HEK293 (cell line): ENCODE measurements around the gene TLE6.

Source experiments
- ZFP37 ChIP-seq: fragments of 450-650 bp; formaldehyde crosslinking; IDR thresholded peaks from 2 replicates; pipeline ENCODE4 v1.5.1; 2016; ENCODE audit warnings: missing biosample characterization, missing genetic modification characterization
- ZNF138 ChIP-seq: fragments of 450-650 bp; formaldehyde crosslinking; IDR thresholded peaks from 2 replicates; pipeline ENCODE4 v1.5.1; 2016; ENCODE audit warnings: missing biosample characterization, missing genetic modification characterization, borderline replicate concordance
- ZNF248 ChIP-seq: fragments of 450-650 bp; formaldehyde crosslinking; IDR thresholded peaks from 2 replicates; pipeline ENCODE4 v1.5.1; 2017; ENCODE audit warnings: missing biosample characterization, missing genetic modification characterization
- ZNF433 ChIP-seq: fragments of 450-650 bp; formaldehyde crosslinking; IDR thresholded peaks from 2 replicates; pipeline ENCODE4 v1.5.1; 2016; ENCODE audit warnings: missing biosample characterization, missing genetic modification characterization, low read depth
- TF ChIP-seq, protein P1 (sequence below): fragments of 450-650 bp; formaldehyde crosslinking; IDR thresholded peaks from 2 replicates; pipeline ENCODE4 v1.5.1; 2016; ENCODE audit warnings: missing biosample characterization, missing genetic modification characterization
- TF ChIP-seq, protein P2 (sequence below): fragments of 450-650 bp; formaldehyde crosslinking; conservative IDR thresholded peaks from 2 replicates; pipeline ENCODE4 v1.5.1; 2016; ENCODE audit warnings: low read depth, missing biosample characterization, missing genetic modification characterization
- TF ChIP-seq, protein P3 (sequence below): fragments of 450-650 bp; formaldehyde crosslinking; IDR thresholded peaks from 2 replicates; pipeline ENCODE4 v1.5.1; 2016; ENCODE audit warnings: missing biosample characterization, missing genetic modification characterization, low read depth

DNA sequence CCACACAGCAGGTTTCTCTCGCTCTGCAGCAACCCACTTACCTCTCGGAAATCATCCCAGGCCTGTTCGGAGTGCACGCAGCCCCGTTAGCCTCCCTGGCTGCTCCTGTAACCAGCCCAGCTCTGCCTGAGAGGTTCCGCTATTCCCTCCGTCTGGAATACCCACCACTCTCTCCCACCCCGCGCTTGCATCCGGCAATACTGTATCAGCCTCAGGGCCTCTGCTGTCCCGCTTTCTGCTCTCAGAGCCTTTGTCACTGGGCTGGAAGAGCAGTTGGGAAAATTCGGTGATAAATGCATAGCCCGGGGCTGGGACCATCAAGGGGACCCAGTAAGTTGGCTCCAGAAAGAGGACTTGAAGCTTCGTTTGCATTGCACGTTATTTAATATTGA is 759 bp upstream of the TLE6 start:
- TF ChIP-seq, protein P1, sequence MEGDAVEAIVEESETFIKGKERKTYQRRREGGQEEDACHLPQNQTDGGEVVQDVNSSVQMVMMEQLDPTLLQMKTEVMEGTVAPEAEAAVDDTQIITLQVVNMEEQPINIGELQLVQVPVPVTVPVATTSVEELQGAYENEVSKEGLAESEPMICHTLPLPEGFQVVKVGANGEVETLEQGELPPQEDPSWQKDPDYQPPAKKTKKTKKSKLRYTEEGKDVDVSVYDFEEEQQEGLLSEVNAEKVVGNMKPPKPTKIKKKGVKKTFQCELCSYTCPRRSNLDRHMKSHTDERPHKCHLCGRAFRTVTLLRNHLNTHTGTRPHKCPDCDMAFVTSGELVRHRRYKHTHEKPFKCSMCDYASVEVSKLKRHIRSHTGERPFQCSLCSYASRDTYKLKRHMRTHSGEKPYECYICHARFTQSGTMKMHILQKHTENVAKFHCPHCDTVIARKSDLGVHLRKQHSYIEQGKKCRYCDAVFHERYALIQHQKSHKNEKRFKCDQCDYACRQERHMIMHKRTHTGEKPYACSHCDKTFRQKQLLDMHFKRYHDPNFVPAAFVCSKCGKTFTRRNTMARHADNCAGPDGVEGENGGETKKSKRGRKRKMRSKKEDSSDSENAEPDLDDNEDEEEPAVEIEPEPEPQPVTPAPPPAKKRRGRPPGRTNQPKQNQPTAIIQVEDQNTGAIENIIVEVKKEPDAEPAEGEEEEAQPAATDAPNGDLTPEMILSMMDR (tag by site-specific recombination): no peak
- TF ChIP-seq ZNF248 (tag by site-specific recombination) (no peak), ZFP37 (tag by site-specific recombination) (no peak), ZNF433 (tag by site-specific recombination) (no peak), ZNF138 (no peak)
- TF ChIP-seq, protein P2, sequence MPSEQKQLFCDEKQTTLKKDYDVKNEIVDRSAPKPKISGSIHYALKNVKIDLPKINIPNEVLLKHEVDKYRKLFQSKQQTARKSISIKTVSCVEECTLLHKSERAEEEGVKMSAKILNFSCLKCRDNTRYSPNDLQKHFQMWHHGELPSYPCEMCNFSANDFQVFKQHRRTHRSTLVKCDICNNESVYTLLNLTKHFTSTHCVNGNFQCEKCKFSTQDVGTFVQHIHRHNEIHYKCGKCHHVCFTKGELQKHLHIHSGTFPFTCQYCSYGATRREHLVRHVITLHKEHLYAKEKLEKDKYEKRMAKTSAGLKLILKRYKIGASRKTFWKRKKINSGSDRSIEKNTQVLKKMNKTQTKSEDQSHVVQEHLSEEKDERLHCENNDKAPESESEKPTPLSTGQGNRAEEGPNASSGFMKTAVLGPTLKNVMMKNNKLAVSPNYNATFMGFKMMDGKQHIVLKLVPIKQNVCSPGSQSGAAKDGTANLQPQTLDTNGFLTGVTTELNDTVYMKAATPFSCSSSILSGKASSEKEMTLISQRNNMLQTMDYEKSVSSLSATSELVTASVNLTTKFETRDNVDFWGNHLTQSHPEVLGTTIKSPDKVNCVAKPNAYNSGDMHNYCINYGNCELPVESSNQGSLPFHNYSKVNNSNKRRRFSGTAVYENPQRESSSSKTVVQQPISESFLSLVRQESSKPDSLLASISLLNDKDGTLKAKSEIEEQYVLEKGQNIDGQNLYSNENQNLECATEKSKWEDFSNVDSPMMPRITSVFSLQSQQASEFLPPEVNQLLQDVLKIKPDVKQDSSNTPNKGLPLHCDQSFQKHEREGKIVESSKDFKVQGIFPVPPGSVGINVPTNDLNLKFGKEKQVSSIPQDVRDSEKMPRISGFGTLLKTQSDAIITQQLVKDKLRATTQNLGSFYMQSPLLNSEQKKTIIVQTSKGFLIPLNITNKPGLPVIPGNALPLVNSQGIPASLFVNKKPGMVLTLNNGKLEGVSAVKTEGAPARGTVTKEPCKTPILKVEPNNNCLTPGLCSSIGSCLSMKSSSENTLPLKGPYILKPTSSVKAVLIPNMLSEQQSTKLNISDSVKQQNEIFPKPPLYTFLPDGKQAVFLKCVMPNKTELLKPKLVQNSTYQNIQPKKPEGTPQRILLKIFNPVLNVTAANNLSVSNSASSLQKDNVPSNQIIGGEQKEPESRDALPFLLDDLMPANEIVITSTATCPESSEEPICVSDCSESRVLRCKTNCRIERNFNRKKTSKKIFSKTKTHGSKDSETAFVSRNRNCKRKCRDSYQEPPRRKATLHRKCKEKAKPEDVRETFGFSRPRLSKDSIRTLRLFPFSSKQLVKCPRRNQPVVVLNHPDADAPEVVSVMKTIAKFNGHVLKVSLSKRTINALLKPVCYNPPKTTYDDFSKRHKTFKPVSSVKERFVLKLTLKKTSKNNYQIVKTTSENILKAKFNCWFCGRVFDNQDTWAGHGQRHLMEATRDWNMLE (tag by site-specific recombination): no peak
- TF ChIP-seq, protein P3, sequence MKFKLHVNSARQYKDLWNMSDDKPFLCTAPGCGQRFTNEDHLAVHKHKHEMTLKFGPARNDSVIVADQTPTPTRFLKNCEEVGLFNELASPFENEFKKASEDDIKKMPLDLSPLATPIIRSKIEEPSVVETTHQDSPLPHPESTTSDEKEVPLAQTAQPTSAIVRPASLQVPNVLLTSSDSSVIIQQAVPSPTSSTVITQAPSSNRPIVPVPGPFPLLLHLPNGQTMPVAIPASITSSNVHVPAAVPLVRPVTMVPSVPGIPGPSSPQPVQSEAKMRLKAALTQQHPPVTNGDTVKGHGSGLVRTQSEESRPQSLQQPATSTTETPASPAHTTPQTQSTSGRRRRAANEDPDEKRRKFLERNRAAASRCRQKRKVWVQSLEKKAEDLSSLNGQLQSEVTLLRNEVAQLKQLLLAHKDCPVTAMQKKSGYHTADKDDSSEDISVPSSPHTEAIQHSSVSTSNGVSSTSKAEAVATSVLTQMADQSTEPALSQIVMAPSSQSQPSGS (tag by site-specific recombination): no peak
